Measurements from ENCODE around the gene FKBP1B.
A peak's percentile ranks its signal among the peaks of the same experiment; 100 is the strongest.
"Not testable (repeated sequence)": the region's sequence is repeated elsewhere in the genome, so short reads cannot be mapped to it uniquely, and the experiment has no call there.

FKBP1B gene

DNA sequence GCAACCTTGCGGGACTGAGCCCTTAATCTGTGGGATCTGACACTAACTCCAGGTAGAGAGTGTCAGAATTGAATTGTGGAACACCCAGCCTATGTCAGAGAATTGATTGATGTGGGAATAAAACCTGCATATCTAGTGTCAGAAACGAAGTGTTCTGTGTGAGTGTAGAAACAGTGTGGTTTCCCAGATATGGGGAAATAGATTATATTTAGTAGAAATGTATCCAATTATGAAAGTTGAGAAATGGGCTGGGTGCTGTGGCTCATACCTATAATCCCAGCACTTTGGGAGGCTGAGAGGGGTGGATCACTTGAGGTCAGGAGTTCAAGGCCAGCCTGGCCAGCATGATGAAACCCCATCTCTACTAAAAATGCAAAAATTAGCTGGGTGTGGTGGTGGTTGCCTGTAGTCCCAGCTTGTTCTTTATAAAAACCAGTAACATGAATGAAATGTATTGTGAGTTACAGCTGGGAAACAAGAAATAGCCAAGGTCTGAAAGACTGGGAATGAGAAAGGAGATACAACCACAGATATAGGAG is 39.3 kb downstream of the FKBP1B start:
- H3K27ac ChIP-seq: no peak overlapping the region
- no peak for DNase-seq (ENCODE audit: low read depth, low spot score)

DNA sequence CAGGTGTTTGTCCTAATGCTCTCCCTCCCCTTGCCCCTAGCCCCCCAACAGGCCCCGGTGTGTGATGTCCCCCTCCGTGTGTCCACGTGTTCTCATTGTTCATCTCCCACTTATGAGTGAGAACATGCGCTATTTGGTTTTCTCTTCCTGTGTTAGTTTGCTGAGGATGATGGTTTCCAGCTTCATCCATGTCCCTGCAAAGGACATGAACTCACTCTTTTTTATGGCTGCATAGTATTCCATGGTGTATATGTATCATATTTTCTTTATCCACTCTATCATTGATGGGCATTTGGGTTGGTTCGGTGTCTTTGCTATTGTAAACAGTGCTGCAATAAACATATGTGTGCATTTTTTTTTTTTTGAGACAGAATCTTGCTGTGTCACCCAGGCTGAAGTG is 43.7 kb downstream of the FKBP1B start:
- not testable (repeated sequence) for DNase-seq (ENCODE audit: low read depth, low spot score)

DNA sequence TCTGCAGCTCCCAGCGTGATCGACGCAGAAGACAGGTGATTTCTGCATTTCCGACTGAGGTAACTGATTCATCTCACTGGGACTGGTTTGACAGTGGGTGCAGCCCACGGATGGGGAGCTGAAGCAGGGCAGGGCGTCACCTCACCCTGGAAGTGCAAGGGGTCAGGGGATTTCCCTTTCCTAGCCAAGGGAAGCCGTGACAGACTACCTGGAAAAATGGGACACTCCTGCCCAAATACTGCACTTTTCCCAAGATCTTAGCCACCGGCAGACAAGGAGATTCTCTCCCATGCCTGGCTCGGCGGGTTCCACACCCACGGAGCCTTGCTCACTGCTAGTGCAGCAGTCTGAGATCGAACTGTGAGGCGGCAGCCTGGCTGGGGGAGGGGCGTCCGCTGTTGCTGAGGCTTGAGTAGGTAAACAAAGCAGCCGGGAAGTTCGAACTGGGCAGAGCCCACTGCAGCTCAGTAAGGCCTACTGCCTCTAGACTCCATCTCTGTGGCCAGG is 45.7 kb downstream of the FKBP1B start:
- DNase-seq (ENCODE audit: low read depth, low spot score): not testable (repeated sequence)

More for the DNA sequence above, 43.7 kb downstream of the FKBP1B start:
- not testable (repeated sequence) for H3K27ac ChIP-seq

DNA sequence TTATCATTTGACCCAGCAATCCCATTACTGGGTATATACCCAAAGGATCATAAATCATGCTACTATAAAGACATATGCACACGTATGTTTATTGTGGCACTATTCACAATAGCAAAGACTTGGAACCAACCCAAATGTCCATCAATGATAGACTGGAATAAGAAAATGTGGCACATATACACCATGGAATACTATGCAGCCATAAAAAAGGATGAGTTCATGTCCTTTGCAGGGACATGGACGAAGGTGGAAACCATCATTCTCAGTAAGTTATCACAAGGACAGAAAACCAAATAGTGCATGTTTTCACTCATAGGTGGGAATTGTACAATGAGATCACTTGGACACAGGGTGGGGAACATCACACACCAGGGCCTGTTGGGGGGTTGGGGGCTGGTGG is 51.2 kb downstream of the FKBP1B start:
- not testable (repeated sequence) for H3K27ac ChIP-seq; DNase-seq (ENCODE audit: low read depth, low spot score)

More for the DNA sequence above, 45.7 kb downstream of the FKBP1B start:
- not testable (repeated sequence) for H3K27ac ChIP-seq

DNA sequence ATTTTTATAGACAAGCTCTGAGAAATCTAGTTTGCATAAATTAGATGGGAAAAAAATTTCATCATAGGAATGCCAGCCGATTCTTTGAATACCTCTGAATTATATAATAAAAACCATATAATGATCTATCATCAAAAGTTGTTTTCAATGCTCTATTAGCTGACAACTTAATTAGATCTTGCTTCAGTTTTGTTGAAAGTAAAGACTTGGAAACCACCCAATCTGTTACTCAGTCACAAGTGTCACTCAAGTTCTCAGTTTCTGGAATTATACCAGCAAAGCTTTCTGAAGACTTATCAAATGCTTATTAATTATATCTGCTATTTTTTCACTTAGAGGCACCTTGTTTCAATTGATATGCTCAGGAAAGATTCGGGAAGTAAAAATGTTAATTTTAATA is 52.5 kb downstream of the FKBP1B start:
- no peak for DNase-seq (ENCODE audit: low read depth, low spot score)
- no peak overlapping the region for H3K27ac ChIP-seq

GRCh38 chr2:24102677-24103076 is 53.1 kb downstream of the FKBP1B start:
- no peak for DNase-seq (ENCODE audit: low read depth, low spot score)

GRCh38 chr2:24104110-24104650 is 54.6 kb downstream of the FKBP1B start:
- no peak overlapping the region for H3K27ac ChIP-seq
- no peak for DNase-seq (ENCODE audit: low read depth, low spot score)

More at GRCh38 chr2:24102677-24103076, 53.1 kb downstream of the FKBP1B start:
- H3K27ac ChIP-seq: no peak overlapping the region

DNA sequence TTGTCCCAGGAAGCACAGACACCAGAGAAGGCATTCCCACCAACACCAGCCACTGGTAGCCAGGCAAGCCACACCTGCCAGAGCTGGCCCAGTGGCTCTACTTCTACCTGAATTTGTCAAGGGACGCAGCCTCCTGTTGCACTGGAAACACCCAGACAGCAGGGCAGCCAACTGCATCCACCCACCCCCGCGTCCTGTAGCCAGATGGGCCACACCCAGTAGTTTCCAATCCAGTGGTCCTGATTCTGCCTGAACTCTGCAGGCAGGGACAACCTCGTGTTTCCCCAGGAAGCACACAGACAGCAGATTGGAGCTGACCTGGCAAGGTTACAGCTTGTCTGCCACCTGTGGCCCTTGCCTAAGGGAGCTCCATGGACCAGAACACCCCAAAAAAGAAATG is 55.4 kb downstream of the FKBP1B start:
- DNase-seq (ENCODE audit: low read depth, low spot score): no peak
- no peak overlapping the region for H3K27ac ChIP-seq

- no peak for DNase-seq (ENCODE audit: low read depth, low spot score)
These were observed 56.3 kb downstream of the FKBP1B start for GRCh38 chr2:24105816-24106215.

GRCh38 chr2:24106786-24107185 is 57.2 kb downstream of the FKBP1B start:
- DNase-seq (ENCODE audit: low read depth, low spot score): no peak
- no peak overlapping the region for H3K27ac ChIP-seq

More at GRCh38 chr2:24105816-24106215, 56.3 kb downstream of the FKBP1B start:
- H3K27ac ChIP-seq: no peak overlapping the region

DNA sequence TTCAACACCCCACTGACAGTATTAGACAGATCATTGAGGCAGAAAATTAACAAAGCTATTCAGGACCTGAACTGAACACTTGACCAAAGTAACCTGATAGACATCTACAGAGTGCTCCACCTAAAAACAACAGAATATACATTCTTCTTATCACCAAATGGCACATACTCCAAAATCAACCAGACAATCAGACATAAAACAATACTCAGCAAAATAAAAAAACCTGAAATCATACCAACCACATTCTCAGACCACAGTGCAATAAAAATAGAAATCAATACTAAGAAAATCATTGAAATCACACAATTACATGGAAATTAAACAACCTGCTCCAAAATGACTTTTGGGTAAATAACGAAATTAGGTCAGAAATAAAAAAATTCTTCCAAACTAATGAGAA is 57.8 kb downstream of the FKBP1B start:
- H3K27ac ChIP-seq: no peak overlapping the region
- DNase-seq (ENCODE audit: low read depth, low spot score): no peak

DNA sequence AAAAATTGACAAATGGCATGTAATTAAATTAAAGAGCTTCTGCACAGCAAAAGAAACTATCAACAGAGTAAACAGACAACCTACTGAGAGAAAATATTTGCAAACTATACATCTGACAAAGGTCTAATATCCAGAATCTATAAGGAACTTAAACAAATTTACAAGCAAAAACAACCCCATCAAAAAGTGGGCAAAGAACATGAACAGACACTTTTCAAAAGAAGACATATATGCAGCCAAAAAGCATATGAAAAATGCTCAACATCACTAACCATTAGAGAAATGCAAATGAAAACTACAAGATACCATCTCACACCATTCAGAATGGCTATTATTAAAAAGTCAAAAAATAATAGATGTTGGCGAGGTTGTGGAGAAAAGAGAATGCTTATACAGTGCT is 59.9 kb downstream of the FKBP1B start:
- DNase-seq (ENCODE audit: low read depth, low spot score): not testable (repeated sequence)
- peak overlapping the region; percentile 44 for H3K27ac ChIP-seq

- DNase-seq (ENCODE audit: low read depth, low spot score): no peak
- H3K27ac ChIP-seq: peak overlapping the region; percentile 72
These were observed 61.2 kb downstream of the FKBP1B start for GRCh38 chr2:24110660-24111303.

GRCh38 chr2:24111407-24111901 is 61.9 kb downstream of the FKBP1B start:
- no peak for DNase-seq (ENCODE audit: low read depth, low spot score)
- H3K27ac ChIP-seq: peak overlapping the region; percentile 72

All from epithelial cell of prostate (primary cell).